Activated gamma-delta T cell treated with Interleukin-2 at 50 U/mL for 16 hours (primary cell): ENCODE data around the gene ARF1.
"Not testable (repeated sequence)": the region's sequence is repeated elsewhere in the genome, so short reads cannot be mapped to it uniquely, and the experiment has no call there.

ENCODE experiments used
- DNase-seq: peaks from one replicate; pipeline ENCODE4 v3.0.0-alpha.2; 2020

Gene ARF1

DNA sequence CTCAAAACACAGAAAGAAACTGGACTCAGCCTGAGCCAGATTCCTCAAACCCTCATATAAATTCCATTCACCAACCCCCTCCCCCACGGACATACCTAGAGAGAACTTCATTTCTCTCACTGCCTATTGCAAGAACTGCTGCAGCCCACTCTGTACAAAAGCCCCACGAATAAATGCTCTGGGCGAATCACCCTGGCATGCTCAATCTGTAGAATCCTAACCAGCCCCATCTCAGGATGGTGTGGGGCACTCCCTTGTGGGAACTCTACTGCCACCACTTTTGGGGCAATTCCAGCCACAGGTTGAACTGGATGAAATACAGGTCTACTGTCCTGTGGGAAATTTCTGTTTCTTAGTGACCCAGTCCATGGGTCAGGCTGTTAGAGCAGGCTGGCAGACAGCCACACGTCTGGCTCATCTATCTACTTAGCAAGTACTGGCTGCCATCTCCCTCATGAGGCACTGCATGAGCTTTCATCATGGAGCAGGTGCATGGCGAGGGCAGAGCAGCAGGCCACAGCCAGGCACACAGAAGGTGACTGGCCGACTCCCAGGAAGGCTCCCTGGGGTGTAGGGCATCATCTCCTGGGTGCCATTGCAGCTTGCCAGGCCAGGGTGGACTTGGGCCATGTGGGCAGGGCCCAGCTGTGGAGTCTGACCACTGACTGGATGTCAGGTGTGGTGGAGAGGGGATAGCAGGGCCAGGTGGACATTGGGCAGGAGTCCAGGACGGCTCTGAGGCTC is 22.2 kb downstream of the ARF1 start:
- DNase-seq: no peak

DNA sequence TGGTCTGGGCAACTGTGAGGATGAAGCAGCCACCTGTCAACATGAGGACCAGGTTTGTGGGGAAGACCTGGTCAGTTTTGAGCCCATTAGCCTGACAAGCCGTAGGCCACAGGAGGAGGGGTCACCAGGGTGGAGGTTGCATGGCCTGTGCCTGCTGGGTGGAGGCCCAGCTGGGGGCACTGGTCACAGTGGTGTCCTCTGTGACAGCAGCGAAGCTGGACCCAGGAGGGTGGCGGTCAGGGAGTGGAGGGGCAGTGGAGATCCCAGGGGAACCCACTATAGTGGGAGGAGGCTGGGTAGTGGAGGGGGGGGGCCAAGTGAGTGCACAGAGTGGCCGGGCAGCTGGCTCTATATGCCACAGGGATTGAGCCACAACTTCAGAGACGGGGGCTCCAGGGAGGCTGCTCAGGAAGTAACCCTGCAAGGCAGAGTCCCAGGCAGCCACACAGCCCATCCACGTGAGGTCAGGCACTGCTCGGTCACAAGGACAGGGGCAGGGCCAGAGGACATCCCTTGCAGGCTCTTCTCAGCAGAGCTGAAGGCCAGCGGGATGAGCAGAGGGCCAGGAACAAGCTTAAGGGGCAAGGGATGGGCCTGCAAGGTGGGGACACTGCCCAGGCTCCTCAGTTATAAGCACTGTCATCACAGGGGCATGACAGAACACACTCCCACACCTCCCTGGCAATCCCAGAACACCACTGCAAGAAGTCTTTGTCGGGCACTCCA is 22.9 kb downstream of the ARF1 start:
- DNase-seq: no peak

- no peak for DNase-seq
Observed at GRCh38 chr1:228105996-228106799, 23.7 kb downstream of the ARF1 start.

DNA sequence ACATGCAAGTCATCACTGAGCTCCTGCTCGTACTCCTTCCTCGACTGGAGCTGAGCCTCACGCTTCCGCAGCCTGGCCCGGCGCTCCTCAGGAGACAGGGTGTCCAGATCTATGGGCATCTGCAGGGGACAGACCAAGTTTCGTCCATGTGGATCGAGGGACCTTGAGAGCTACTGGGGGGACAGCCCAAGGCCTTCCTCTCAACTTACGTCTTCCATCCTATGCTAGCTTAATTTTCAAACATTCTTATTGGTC is 24.2 kb downstream of the ARF1 start:
- no peak for DNase-seq

- no peak for DNase-seq
Observed at GRCh38 chr1:228107636-228108035, 25.1 kb downstream of the ARF1 start.

DNA sequence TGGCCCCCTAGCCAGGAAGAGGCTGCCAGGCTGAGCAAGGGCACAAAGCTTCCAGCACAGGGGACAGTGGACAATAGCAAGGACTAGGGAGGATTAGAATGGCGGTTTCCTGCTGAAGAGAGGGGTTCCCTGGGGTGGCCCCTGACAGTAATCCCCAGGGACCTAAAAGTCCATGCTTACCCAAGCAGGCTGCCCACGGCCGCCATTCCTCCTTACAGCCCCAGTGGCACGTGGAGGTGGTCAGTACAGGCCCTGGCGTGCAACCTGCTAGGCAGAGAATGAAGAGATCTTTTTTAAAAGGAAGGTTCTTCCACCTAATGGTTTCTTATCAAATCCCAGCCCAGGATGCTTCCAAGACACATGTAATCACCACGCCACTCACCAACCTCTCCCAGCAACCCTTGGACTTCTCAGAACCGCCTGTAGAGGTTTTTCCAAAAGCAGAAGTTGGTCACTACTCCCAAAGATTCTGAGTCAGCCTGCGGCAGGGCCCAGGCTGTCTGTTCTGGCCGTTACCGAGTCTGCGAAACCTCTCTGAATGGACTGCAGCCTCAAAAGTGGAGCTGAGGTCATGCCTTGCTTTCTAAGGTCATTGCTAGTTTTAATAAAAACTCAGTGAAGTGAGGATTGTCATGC is 25.7 kb downstream of the ARF1 start:
- DNase-seq: no peak

- no peak for DNase-seq
Observed at GRCh38 chr1:228108742-228109072, 26.2 kb downstream of the ARF1 start.

DNA sequence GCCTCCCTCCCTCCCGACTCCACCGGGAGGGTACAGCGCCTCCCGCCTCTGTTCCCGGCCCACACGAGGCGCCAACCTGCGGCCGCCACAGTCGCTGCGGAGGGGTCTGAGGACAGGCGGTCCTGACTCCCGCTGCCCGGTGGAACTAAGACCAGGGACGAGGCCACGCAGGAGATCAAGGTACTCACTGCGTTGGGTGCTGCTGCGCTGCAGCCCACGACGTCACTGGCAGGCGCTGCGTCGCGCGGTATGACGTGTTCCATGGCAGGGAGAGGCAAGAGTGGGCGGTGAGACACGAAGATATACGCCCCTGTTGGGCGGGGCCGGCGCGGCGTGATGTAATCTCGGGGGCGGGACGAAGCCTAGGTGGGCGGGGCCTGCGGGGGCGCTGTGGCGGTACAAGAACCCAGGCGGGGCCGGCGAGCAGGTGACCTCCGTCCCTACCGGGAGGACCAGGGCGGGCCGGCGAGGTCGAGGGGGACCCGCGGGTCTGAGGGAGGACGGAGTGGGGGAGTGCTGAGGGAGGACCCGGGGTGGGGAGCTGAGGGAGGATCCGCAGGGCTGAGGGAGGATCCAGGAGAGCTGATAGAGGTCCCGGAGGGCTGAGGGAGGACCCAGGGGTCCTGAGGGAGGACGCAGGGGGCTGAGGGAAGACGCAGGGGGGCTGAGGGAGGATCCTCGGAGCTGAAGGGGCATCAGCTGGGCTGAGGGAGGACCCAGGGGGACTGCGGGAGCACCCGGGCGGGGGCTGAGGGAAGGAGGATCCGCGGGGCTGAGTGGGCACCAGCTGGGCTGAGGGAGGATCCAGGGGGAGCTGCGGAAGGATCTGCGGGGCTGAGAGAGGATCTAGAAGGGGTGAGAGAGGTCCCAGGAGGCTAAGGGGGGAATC is 26.8 kb downstream of the ARF1 start, which contains the start of gene MRPL55:
Gene MRPL55, minus strand, starts transcription at position 227 of the 889 bp plus-strand sequence. CDS start 1,039 bp downstream, outside the sequence.
- peak; percentile 99 for DNase-seq

- no peak for DNase-seq
Observed at GRCh38 chr1:228109962-228110488, 27.5 kb downstream of the ARF1 start.

GRCh38 chr1:228110556-228110955 is 28.0 kb downstream of the ARF1 start:
- no peak for DNase-seq

GRCh38 chr1:228111315-228111714 is 28.8 kb downstream of the ARF1 start:
- DNase-seq: not testable (repeated sequence)

DNA sequence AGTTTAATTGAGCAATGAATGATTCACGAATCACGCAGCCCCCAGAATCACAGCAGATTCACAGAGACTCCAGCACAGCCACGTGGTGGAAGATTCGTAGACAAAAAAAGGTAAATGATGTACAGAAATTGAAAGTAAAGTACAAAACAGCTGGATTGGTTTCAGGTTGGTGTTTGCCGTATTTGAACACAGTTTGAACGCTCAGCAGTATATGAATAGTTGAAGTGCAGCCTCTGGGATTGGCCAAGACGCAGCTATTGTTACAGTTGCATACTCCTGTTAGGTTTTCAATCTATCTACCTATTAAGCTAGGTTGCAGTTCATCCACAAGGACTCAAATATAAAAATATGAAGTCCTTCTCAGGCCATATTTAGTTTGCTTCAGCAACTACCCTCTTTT is 29.7 kb downstream of the ARF1 start:
- DNase-seq: no peak

DNA sequence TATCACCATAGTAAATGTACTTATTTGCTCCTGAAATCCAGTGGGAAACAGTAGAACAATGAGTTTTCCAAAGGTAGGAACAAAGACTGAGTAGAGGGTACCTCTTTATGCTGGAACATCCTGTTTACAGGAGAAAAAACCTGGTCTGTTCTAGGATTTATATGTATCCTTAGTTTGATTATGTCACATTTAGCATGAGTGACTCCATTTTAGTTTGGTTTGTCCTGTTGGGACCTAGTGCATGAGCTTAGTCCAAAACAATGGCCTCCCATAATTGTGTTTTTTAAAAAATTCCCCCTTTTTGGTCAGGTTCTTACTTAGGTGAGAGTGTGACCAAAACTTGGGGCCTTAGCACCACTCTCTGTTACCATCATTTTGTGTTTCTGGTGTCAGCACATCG is 30.1 kb downstream of the ARF1 start:
- DNase-seq: no peak

DNA sequence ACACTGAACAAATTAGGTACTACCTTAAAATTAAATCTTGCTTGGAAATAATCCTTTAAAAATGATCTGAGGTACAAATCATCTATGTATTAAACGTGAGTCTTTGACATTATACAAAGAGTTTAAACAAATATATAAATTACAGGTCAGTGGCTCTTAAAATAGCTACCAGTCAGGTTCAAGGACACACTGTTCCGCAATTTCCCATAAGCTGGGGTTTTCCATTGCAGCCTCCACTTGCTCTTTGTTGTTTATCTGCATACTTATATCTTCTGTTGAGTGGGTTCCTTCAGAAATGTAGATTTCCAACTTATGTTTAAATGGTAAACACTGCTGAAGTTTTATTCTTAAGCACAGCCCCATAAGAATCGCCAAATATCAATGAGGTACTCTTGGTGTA is 32.3 kb downstream of the ARF1 start:
- no peak for DNase-seq

GRCh38 chr1:228117335-228117734 is 34.8 kb downstream of the ARF1 start:
- no peak for DNase-seq

- DNase-seq: no peak
Observed at GRCh38 chr1:228118040-228118439, 35.5 kb downstream of the ARF1 start.

GRCh38 chr1:228120351-228120750 is 37.8 kb downstream of the ARF1 start:
- DNase-seq: no peak

GRCh38 chr1:228120857-228121489 is 38.5 kb downstream of the ARF1 start:
- no peak for DNase-seq

GRCh38 chr1:228122921-228123441 is 40.5 kb downstream of the ARF1 start:
- DNase-seq: no peak

DNA sequence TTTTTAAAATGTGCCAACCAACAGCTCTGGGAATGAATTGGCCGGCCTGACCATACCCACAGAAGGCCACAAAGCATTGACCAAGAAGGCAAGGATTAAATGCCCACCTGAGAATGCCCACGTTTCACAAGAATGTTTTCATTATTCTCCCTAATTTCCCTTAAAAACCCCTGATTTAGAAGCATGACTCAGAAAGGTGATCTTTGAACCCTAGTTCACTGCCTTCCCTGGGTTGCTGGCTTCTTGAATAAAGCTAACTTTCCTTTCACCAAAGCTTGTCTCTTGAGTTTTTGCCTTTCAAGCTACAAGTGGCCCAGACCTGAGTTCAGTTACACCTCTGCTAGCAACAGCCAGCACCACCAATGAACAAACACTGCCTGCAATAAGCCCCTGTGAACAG is 41.0 kb downstream of the ARF1 start:
- DNase-seq: no peak

- no peak for DNase-seq
Observed at GRCh38 chr1:228125185-228125584, 42.7 kb downstream of the ARF1 start.
